ENCODE data around the gene PSD2.

DNA sequence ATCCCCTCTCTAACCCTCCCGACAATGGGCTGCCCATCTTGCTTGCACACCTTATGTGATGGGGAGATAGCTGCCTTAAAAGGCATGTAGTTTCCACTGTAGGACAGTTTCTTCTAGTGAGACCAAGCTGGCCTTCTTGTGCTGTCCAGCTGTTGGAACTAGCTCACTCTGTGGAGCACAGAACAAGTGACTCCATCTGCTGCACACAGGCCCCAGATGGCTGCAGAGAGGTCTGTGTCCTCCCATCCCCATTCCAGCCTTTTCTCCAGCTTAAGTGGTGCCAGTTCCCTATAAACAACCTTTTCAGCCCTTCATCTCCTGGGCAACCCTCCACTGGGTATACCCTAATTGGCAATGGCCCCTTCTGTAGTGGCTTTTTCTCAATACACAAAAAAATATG is 18.7 kb upstream of the PSD2 start:
- TF ChIP-seq CTCF (IDR thresholded peaks at IDR 0.05; ENCODE audit: low read depth, low read length, missing input control) (no peak), GABPA (IDR thresholded peaks at IDR 0.05 in 1 of 2, conservative IDR thresholded peaks at IDR 0.05 in 1 of 2) (no peak), SP1 (IDR thresholded peaks at IDR 0.05) (no peak), HNF4G (IDR thresholded peaks at IDR 0.05) (no peak), EGR1 (IDR thresholded peaks at IDR 0.05; ENCODE audit: low read depth in 2 of 2) (no peak), YY1 (IDR thresholded peaks at IDR 0.05) (no peak), RXRA (IDR thresholded peaks at IDR 0.05) (no peak), REST (IDR thresholded peaks at IDR 0.05) (no peak), TAF1 (conservative IDR thresholded peaks at IDR 0.05) (no peak)
- TF ChIP-seq, protein P1, sequence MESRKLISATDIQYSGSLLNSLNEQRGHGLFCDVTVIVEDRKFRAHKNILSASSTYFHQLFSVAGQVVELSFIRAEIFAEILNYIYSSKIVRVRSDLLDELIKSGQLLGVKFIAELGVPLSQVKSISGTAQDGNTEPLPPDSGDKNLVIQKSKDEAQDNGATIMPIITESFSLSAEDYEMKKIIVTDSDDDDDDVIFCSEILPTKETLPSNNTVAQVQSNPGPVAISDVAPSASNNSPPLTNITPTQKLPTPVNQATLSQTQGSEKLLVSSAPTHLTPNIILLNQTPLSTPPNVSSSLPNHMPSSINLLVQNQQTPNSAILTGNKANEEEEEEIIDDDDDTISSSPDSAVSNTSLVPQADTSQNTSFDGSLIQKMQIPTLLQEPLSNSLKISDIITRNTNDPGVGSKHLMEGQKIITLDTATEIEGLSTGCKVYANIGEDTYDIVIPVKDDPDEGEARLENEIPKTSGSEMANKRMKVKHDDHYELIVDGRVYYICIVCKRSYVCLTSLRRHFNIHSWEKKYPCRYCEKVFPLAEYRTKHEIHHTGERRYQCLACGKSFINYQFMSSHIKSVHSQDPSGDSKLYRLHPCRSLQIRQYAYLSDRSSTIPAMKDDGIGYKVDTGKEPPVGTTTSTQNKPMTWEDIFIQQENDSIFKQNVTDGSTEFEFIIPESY (IDR thresholded peaks at IDR 0.05): no peak
